Natural killer cell (primary cell): ENCODE results near the gene PRDM11. TPM values are rescaled to one million over a fixed set of nuclear protein-coding genes. Genes with fewer than 3 reads are reported as not detected.

Source experiments
- ATAC-seq, 3 donors: fragments of 150-1000 bp in 2 of 3; fragments of 200-7000 bp in 1 of 3; cut with Tn5 transposase; 1 replicate in 1 of 3; 2 replicates in 2 of 3; pipeline ENCODE4 v1.10.0; 2021; ENCODE audit warnings: mild to moderate bottlenecking in 2 of 3, moderate library complexity in 2 of 3
- DNase-seq, 2 donors: peaks; one replicate each; pipeline versions ENCODE4 v3.0.0 to v3.0.0-alpha.2; 2013 to 2021; ENCODE audit warnings: mixed read lengths in 1 of 2
- H3K27ac ChIP-seq: one replicate; pipeline ENCODE4 v1.5.1; 2013; ENCODE audit warnings: mild to moderate bottlenecking, low read length
- H3K27me3 ChIP-seq: one replicate; pipeline ENCODE4 v1.6.1; 2013; ENCODE audit warnings: low read length; ENCODE audit not compliant: control insufficient read depth, insufficient read depth
- H3K36me3 ChIP-seq: one replicate; pipeline ENCODE4 v1.6.1; 2013; ENCODE audit warnings: low read length; ENCODE audit not compliant: control insufficient read depth, insufficient read depth
- H3K4me1 ChIP-seq: one replicate; pipeline ENCODE4 v1.6.1; 2013; ENCODE audit warnings: low read length; ENCODE audit not compliant: control insufficient read depth, insufficient read depth
- H3K4me3 ChIP-seq: one replicate; pipeline ENCODE4 v1.5.1; 2013; ENCODE audit warnings: low read length
- H3K9me3 ChIP-seq: one replicate; pipeline ENCODE4 v1.6.1; 2013; ENCODE audit warnings: low read length; ENCODE audit not compliant: control insufficient read depth, insufficient read depth
- H3K27ac Mint-ChIP-seq, 2 donors: one replicate each; pipeline ENCODE4 v1.8.0; 2022; ENCODE audit warnings: mild to moderate bottlenecking in 2 of 2, mixed read lengths in 2 of 2, moderate library complexity in 1 of 2
- H3K27me3 Mint-ChIP-seq, 2 donors: one replicate each; pipeline ENCODE4 v1.8.0; 2022; ENCODE audit warnings: low read depth in 2 of 2, mixed read lengths in 2 of 2
- H3K36me3 Mint-ChIP-seq: one replicate; pipeline ENCODE4 v1.8.0; 2022; ENCODE audit warnings: mixed read lengths
- H3K4me1 Mint-ChIP-seq, 2 donors: one replicate each; pipeline ENCODE4 v1.8.0; 2022; ENCODE audit warnings: mixed read lengths in 2 of 2
- H3K4me3 Mint-ChIP-seq: one replicate; pipeline ENCODE4 v1.8.0; 2022; ENCODE audit warnings: mild to moderate bottlenecking, moderate library complexity, mixed read lengths
- H3K9me3 Mint-ChIP-seq, 2 donors: one replicate each; pipeline ENCODE4 v1.8.0; 2022; ENCODE audit warnings: mixed read lengths in 2 of 2
- WGBS: methylation state at CpG from one replicate; pipeline ENCODE4 v1.1.7; 2013; ENCODE audit warnings: missing lambda C conversion rate; ENCODE audit not compliant: insufficient coverage; 5-methylcytosine and 5-hydroxymethylcytosine counted together
- intact Hi-C: fragments of 100-400 bp; cut with micrococcal nuclease; formaldehyde crosslinking; loops from one replicate; pipeline ENCODE4 v1.14.2; 2022
- total RNA-seq, 4 donors: library from RNA; stranded (reverse); fragments of 120-200 nt in 1 of 4; gene quantifications; one replicate each; pipeline versions ENCODE4 v1.2.3 to v1.2.4, GENCODE V29; 2013 to 2022
- TF ChIP-seq, protein P1 (sequence below): fragments of 200-600 bp; IDR thresholded peaks from one replicate; pipeline ENCODE4 v1.8.0; 2022; ENCODE audit warnings: antibody characterized with exemption

Gene PRDM11
- total RNA-seq, 3 donors from 2014 or later (not counting 1 experiment from before 2014, with no cell fraction given) = 10.3 to 14.7 (median 13.7) TPM

DNA sequence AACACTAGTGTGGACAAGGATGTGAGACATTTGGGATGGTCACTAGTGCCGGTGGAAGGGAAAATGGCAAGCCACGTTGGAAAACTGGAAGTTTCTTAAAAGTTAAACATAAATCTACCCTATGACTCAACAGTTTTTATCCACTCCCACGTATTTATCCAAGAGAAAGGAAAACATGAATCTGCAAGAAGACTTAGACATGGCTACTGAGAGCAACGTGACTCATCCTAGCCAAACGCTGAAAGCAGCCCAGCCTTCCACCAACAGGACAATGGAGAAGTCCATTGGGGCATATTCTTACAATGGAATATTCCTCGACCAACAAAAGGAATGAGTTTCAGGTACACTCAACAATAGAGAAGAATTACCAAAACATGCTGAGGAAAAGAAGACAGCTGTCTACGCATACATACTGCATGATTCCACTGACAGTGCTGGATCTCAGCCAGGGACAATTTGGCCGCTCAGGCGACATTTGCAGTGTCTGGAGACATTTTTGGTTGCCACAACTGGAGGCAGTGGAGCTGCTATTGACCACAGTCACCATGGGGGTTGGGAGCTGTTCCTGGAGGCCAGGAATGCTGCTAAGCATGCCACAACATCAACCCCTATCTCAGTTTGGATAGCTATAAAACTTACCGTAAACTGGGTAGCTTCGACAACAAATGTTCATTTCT, 118.5 kb downstream of the PRDM11 start:
- H3K4me1 Mint-ChIP-seq = no peaks in the 10 kb centered on the region
- no peaks in the 10 kb centered on the region for H3K9me3 Mint-ChIP-seq
- H3K4me3 Mint-ChIP-seq = no peak overlapping the region
- Histone ChIP-seq H3K27ac (no peak overlapping the region), H3K27me3 (peaks cover 2% of the 10 kb centered on the region), H3K4me1 (no peaks in the 10 kb centered on the region), H3K9me3 (no peaks in the 10 kb centered on the region), H3K36me3 (no peaks in the 10 kb centered on the region), H3K4me3 (no peak overlapping the region)
- DNase-seq (no peak), ATAC-seq (no peak)
- WGBS = 77% methylated on average over 11 of the region's 11 CpGs
- intact Hi-C loops = no loop called here
- TF ChIP-seq, protein P1, sequence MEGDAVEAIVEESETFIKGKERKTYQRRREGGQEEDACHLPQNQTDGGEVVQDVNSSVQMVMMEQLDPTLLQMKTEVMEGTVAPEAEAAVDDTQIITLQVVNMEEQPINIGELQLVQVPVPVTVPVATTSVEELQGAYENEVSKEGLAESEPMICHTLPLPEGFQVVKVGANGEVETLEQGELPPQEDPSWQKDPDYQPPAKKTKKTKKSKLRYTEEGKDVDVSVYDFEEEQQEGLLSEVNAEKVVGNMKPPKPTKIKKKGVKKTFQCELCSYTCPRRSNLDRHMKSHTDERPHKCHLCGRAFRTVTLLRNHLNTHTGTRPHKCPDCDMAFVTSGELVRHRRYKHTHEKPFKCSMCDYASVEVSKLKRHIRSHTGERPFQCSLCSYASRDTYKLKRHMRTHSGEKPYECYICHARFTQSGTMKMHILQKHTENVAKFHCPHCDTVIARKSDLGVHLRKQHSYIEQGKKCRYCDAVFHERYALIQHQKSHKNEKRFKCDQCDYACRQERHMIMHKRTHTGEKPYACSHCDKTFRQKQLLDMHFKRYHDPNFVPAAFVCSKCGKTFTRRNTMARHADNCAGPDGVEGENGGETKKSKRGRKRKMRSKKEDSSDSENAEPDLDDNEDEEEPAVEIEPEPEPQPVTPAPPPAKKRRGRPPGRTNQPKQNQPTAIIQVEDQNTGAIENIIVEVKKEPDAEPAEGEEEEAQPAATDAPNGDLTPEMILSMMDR = no peak
- H3K27me3 Mint-ChIP-seq = peaks cover 20 to 54% of the 10 kb centered on the region in 2 donors
- no peak overlapping the region for H3K27ac Mint-ChIP-seq
- H3K36me3 Mint-ChIP-seq = no peaks in the 10 kb centered on the region

- H3K36me3 Mint-ChIP-seq = no peaks in the 10 kb centered on the region
- H3K9me3 Mint-ChIP-seq = no peaks in the 10 kb centered on the region
- no peak overlapping the region for H3K27ac Mint-ChIP-seq
- H3K36me3 ChIP-seq = no peaks in the 10 kb centered on the region
- intact Hi-C loops = no loop called here
- H3K27me3 ChIP-seq = peaks cover 2% of the 10 kb centered on the region
- WGBS = 73% methylated on average over 1 of the region's 2 CpGs
- TF ChIP-seq, protein P1 = no peak
- peaks cover 22 to 54% of the 10 kb centered on the region in 2 donors for H3K27me3 Mint-ChIP-seq
- H3K4me3 ChIP-seq = no peak overlapping the region
- no peaks in the 10 kb centered on the region for H3K9me3 ChIP-seq
- no peak overlapping the region for H3K27ac ChIP-seq
- no peak overlapping the region for H3K4me3 Mint-ChIP-seq
- no peaks in the 10 kb centered on the region for H3K4me1 ChIP-seq
- ATAC-seq (no peak), DNase-seq (no peak)
- no peaks in the 10 kb centered on the region for H3K4me1 Mint-ChIP-seq
These were observed 119.7 kb downstream of the PRDM11 start for GRCh38 chr11:45265969-45266675.

DNA sequence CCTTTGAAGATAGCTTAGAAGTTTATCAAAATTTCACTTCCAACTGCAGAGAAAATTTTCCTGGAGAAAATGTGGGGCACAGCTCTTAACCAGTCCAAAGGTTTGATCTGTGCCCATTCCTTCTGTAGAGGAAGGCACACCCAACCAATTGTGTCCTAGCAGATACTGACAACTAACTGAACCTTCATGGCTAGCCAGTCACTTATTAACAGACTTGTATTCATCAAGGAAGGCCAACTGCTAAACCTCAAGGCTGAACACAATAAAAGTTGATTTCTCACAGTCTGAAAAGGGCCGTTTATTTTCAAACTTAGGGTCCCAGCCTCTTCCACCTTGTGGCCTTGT, 120.2 kb downstream of the PRDM11 start:
- Histone ChIP-seq H3K27me3 (peaks cover 5% of the 10 kb centered on the region), H3K4me1 (no peaks in the 10 kb centered on the region), H3K27ac (no peak overlapping the region), H3K4me3 (no peak overlapping the region), H3K36me3 (no peaks in the 10 kb centered on the region), H3K9me3 (no peaks in the 10 kb centered on the region)
- ATAC-seq (no peak), DNase-seq (no peak)
- Mint-ChIP-seq H3K9me3 (no peaks in the 10 kb centered on the region), H3K27me3 (peaks cover 27 to 58% of the 10 kb centered on the region in 2 donors), H3K36me3 (no peaks in the 10 kb centered on the region), H3K27ac (no peak overlapping the region), H3K4me1 (no peaks in the 10 kb centered on the region), H3K4me3 (no peak overlapping the region)
- WGBS = 100% methylated on average over 1 of the region's 1 CpG
- intact Hi-C loops = no loop called here
- TF ChIP-seq, protein P1 = no peak
